Astrocyte of the cerebellum (primary cell): ENCODE measurements around the gene RPS6KB1.
"Not testable (repeated sequence)": the region's sequence is repeated elsewhere in the genome, so short reads cannot be mapped to it uniquely, and the experiment has no call there.

Source experiments
- DNase-seq: peaks from one replicate; pipeline ENCODE4 v3.0.0-alpha.2; 2011; ENCODE audit warnings: low read depth
- H3K4me3 ChIP-seq: 2 replicates; pipeline ENCODE4 v1.5.1; 2011; ENCODE audit warnings: mild to moderate bottlenecking, low read depth, low read length, moderate library complexity
- in situ Hi-C: cut with HindIII; loops from 2 replicates; pipeline ENCODE4 v1.10.0; 2017; ENCODE audit warnings: low sequenced_read_pairs
- TF ChIP-seq, protein P1 (sequence below): IDR thresholded peaks from 2 replicates; pipeline ENCODE4 v1.5.1; 2012; ENCODE audit warnings: low read length, low read depth, moderate library complexity, mild to moderate bottlenecking; ENCODE audit errors: missing control alignments

RPS6KB1 gene

DNA sequence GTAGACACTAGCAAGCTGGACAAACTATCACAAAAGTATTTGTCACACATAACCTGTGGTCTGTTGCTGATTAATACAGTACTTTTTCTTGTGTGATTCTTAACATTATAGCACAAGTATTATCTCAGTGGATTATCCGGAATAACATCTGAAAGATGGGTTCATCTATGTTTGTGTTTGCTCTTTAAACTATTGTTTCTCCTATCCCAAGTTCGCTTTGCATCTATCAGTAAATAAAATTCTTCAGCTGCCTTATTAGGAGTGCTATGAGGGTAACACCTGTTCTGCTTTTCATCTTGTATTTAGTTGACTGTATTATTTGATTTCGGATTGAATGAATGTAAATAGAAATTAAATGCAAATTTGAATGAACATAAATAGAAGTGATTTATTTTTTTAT lies 57.1 kb downstream of the RPS6KB1 start:
- in situ Hi-C loops = no loop called here
- no peak overlapping the region for H3K4me3 ChIP-seq
- TF ChIP-seq, protein P1, sequence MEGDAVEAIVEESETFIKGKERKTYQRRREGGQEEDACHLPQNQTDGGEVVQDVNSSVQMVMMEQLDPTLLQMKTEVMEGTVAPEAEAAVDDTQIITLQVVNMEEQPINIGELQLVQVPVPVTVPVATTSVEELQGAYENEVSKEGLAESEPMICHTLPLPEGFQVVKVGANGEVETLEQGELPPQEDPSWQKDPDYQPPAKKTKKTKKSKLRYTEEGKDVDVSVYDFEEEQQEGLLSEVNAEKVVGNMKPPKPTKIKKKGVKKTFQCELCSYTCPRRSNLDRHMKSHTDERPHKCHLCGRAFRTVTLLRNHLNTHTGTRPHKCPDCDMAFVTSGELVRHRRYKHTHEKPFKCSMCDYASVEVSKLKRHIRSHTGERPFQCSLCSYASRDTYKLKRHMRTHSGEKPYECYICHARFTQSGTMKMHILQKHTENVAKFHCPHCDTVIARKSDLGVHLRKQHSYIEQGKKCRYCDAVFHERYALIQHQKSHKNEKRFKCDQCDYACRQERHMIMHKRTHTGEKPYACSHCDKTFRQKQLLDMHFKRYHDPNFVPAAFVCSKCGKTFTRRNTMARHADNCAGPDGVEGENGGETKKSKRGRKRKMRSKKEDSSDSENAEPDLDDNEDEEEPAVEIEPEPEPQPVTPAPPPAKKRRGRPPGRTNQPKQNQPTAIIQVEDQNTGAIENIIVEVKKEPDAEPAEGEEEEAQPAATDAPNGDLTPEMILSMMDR = no peak
- no peak for DNase-seq

DNA sequence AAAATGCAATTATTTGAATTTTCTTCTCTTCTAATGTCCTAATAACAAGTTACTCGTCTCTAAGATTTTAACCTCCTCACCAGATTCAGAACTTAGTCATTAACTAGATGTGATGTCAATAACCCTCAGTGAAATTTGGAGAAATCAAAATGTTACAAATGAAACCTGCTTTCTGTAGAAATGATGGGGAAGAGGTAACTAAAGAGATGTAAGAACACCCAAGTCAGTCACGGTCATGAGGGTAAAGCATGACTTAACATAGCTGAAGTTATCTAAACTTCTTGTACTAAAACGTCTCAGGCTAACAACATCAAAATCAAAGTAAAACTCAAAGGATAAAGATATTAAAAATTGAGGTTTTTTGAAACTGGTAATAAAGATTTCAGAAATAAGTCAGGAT lies 61.9 kb downstream of the RPS6KB1 start:
- no peak for DNase-seq
- TF ChIP-seq, protein P1 = no peak
- H3K4me3 ChIP-seq = no peak overlapping the region
- in situ Hi-C loops = no loop called here

DNA sequence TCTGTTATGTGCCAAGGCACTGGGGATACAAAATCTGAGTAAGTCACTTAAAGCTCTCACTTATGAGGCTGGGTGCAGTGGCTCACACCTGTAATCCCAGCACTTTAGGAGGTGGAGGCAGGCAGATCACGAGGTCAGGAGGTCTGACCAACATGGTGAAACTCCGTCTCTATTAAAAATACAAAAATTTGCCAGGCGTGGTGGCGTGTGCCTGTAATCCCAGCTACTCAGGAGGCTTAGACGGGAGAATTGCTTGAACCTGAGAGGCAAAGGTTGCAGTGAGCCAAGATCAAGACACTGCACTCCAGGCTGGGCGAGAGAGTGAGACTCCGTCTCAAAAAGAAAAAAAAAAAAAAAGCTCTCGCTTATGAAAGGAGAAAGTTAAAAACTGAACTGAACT lies 66.7 kb downstream of the RPS6KB1 start:
- H3K4me3 ChIP-seq, in situ Hi-C loops, DNase-seq: not testable (repeated sequence)

DNA sequence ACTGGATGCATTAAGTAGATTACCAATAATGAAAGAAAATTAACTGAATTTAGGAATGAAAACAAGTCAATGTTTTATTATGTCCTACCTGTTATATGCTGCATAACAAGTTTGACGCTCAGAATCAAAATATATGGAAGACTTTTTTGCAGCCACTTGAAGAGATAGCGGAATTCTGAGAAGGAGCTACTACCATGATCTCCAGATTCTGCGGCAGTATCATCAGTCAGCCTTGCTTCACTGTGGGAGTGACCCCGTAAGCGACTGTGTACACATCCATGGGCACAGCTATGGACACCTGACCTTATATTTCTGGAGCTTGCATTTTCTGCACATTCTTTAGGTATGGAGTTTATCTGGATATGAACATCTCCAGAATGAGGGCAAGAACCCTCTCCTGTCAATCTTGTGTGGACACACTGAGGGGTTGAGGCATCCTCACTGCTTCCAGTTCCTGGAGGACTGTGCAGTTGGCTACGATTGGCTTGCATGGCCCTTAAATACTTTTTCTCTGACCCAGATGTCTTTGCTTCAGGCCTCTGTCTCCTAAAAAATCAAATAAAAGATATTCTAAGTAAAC lies 69.9 kb downstream of the RPS6KB1 start:
- DNase-seq = no peak
- in situ Hi-C loops = no loop called here
- TF ChIP-seq, protein P1 = no peak
- H3K4me3 ChIP-seq = no peak overlapping the region

DNA sequence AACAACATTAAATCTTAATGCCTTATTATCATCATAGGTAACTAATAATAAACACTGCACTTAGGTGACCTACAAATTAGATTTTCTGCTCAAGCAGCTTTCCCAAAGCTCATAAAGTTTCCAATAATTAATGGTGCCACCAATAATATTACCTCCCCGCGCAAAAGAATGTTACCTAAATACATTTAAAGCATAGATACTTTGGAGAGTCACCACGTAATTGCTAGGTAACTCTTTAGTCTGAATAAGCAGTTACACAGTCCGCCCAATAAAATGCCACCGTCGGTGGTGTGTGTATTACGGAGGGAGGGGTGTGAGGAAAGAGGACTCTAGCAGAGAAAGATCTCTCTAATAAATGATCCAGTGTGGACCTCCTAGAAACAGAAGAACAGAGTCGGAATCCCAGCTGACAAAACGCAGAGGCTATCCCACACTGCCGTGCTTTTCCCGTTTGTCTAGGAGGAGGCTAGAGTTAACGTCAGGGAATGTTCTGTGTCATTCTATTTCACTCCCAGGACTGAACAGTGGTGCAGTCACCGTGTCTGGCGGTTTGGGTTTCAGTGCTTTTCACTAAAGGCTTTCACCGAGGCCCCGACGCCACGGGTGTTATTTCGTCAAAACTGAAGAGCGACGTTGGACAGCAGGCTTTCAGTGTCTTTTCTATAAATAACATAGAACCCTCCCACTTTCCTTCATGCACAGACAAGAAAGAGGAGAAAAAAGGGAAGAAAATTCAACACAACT lies 71.0 kb downstream of the RPS6KB1 start:
- TF ChIP-seq, protein P1 = no peak
- in situ Hi-C loops = no loop called here
- DNase-seq = no peak
- peak overlapping the region; percentile 91 for H3K4me3 ChIP-seq

DNA sequence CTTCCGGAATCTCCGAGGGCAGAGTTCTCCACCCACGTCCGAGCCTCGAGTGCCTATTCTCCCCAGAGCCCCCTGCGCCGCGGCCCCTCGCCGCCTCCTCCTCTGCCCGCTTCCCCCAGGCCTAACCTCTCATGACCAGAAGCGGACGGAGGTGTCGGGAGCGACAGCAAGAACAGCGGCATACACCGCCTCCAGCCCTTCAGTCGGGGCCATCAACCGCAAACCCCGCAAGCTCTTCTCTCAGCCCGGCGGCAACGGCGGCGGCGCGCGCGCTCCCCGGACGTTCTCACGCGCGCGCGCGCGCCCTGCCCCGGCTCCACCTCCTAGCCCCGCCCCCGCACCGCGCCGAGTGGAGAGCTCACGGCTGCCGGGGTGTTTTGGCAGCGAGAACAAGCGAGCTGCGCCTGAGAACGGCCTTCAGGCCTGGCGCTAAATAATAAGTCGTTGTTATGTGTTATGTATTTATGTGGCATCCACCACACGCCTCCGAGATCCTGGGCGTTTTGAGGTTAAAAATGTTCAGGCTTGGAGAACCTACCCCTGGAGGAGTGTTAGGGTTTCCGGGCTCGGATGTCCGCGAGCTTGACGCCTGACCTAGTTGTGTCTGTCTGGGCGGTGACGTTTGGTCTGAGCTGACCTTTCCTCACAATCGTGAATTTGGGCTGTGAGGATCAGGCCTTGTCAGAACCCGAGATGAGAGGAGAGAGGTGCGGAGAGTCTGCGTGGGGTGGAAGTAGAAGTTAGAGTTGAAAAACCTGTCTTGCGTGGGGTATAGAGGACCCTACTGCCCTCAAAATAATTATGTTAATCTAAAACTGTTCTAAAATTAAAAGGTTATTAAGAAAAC lies 71.8 kb downstream of the RPS6KB1 start, which contains the start of gene RNFT1:
Gene RNFT1 (minus strand): TSS at position 259 of the 847 bp plus-strand sequence. CDS start 77 bp downstream, at position 182.
- DNase-seq = peak; percentile 53
- TF ChIP-seq, protein P1 = no peak
- in situ Hi-C loops = no loop called here
- H3K4me3 ChIP-seq = peak within 1 kb of the TSS; percentile 91

DNA sequence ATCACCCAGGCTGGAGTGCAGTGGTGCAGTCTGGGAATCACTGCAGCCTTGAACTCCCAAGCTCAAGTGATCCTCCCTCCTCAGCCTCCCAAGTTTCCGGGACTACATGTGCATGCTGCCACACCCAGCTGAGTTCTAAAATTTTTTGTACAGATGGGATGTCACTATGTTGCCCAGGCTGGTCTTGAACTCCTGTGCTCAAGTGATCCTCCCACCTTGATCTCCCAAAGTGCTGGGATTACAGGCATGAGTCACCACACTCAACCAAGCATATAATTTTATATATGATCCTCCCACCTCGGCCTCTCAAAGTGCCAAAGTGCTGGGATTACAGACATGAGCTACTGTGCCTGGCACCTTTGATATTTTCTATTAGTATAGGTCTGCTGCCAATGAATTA lies 78.8 kb downstream of the RPS6KB1 start:
- in situ Hi-C loops, DNase-seq: not testable (repeated sequence)

More for the DNA sequence above, 78.8 kb downstream of the RPS6KB1 start:
- not testable (repeated sequence) for H3K4me3 ChIP-seq
